ENCODE measurements around the gene PADI1.

DNA sequence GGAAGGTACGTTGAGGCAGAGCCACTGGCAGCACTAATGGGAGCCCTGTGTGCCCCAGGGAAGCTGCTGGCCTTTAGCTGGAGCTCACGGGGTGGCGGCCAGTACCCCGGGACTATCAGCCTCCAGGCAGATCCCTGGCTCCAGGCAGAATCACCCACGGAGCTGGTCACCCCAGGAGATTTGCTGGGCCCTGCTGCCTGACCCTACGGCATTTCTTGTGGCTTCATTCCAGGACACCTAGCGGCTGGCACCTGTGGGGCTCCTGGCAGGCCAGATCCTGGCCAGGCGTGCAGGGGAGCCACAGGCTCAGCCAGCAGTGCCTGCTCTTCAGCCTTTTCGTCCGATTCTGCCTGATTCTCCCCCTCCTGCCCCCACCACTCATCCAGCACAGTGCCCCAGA lies 7.1 kb downstream of the PADI1 start:
- TF ChIP-seq, protein P1, sequence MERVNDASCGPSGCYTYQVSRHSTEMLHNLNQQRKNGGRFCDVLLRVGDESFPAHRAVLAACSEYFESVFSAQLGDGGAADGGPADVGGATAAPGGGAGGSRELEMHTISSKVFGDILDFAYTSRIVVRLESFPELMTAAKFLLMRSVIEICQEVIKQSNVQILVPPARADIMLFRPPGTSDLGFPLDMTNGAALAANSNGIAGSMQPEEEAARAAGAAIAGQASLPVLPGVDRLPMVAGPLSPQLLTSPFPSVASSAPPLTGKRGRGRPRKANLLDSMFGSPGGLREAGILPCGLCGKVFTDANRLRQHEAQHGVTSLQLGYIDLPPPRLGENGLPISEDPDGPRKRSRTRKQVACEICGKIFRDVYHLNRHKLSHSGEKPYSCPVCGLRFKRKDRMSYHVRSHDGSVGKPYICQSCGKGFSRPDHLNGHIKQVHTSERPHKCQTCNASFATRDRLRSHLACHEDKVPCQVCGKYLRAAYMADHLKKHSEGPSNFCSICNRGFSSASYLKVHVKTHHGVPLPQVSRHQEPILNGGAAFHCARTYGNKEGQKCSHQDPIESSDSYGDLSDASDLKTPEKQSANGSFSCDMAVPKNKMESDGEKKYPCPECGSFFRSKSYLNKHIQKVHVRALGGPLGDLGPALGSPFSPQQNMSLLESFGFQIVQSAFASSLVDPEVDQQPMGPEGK (CRISPR knock-in tag; IDR thresholded peaks at IDR 0.05; ENCODE audit: borderline replicate concordance) = no peak
- no peak for TF ChIP-seq ZFP3 (CRISPR knock-in tag; IDR thresholded peaks at IDR 0.05)
- TF ChIP-seq, protein P2, sequence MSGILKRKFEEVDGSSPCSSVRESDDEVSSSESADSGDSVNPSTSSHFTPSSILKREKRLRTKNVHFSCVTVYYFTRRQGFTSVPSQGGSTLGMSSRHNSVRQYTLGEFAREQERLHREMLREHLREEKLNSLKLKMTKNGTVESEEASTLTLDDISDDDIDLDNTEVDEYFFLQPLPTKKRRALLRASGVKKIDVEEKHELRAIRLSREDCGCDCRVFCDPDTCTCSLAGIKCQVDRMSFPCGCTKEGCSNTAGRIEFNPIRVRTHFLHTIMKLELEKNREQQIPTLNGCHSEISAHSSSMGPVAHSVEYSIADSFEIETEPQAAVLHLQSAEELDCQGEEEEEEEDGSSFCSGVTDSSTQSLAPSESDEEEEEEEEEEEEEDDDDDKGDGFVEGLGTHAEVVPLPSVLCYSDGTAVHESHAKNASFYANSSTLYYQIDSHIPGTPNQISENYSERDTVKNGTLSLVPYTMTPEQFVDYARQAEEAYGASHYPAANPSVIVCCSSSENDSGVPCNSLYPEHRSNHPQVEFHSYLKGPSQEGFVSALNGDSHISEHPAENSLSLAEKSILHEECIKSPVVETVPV (CRISPR knock-in tag; IDR thresholded peaks at IDR 0.05) = no peak
- no peak for TF ChIP-seq CSDC2 (CRISPR knock-in tag; IDR thresholded peaks at IDR 0.05)
- TF ChIP-seq ARNTL (CRISPR knock-in tag; IDR thresholded peaks at IDR 0.05; ENCODE audit: borderline replicate concordance, low read depth) = no peak
- no peak for TF ChIP-seq TCF4 (CRISPR knock-in tag; IDR thresholded peaks at IDR 0.05; ENCODE audit: borderline replicate concordance)
- no peak for TF ChIP-seq RARB (CRISPR knock-in tag; IDR thresholded peaks at IDR 0.05)
- TF ChIP-seq, protein P3, sequence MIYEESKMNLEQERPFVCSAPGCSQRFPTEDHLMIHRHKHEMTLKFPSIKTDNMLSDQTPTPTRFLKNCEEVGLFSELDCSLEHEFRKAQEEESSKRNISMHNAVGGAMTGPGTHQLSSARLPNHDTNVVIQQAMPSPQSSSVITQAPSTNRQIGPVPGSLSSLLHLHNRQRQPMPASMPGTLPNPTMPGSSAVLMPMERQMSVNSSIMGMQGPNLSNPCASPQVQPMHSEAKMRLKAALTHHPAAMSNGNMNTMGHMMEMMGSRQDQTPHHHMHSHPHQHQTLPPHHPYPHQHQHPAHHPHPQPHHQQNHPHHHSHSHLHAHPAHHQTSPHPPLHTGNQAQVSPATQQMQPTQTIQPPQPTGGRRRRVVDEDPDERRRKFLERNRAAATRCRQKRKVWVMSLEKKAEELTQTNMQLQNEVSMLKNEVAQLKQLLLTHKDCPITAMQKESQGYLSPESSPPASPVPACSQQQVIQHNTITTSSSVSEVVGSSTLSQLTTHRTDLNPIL (CRISPR knock-in tag; IDR thresholded peaks at IDR 0.05; ENCODE audit: low read depth) = no peak
- no peak for TF ChIP-seq ISL1 (CRISPR knock-in tag; IDR thresholded peaks at IDR 0.05)
- TF ChIP-seq PPARA (CRISPR knock-in tag; IDR thresholded peaks at IDR 0.05; ENCODE audit: borderline replicate concordance) = no peak

Data from SK-N-SH treated with all-trans-retinoic acid at 6 μM for 48 hours (cell line).